ENCODE data around the gene NUP42.

DNA sequence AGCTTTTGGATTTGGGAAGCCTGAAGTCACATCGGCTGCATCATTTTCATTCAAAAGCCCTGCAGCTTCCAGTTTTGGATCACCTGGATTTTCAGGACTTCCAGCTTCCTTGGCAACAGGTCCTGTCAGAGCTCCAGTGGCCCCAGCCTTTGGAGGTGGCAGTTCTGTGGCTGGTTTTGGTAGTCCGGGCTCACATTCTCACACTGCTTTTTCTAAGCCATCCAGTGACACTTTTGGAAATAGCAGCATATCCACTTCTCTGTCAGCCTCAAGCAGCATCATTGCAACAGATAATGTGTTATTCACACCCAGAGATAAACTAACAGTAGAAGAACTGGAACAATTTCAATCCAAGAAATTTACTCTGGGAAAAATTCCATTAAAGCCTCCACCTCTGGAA lies 18.5 kb downstream of the NUP42 start:
- TF ChIP-seq CTCF (IDR thresholded peaks at IDR 0.05; ENCODE audit: extremely low read depth in 1 of 2, insufficient read depth in 1 of 2, low read depth in 1 of 2, low read length in 2 of 2) (no peak), POLR2A (IDR thresholded peaks at IDR 0.05; ENCODE audit: low read depth, low read length) (no peak), EZH2 (IDR thresholded peaks at IDR 0.05; ENCODE audit: borderline replicate concordance, low read depth, low read length, severe bottlenecking) (no peak), POLR2AphosphoS5 (IDR thresholded peaks at IDR 0.05; ENCODE audit: insufficient read depth, low read depth, low read length) (no peak), MYC (IDR thresholded peaks at IDR 0.05; ENCODE audit: low read depth, low read length) (no peak), GATA2 (IDR thresholded peaks at IDR 0.05; ENCODE audit: insufficient read depth, insufficient read length, low read depth, low read length) (no peak), FOS (IDR thresholded peaks at IDR 0.05; ENCODE audit: borderline replicate concordance, insufficient read depth, low read length) (no peak), JUN (IDR thresholded peaks at IDR 0.05; ENCODE audit: borderline replicate concordance, insufficient read depth, insufficient read length, low read depth) (no peak)
- TF ChIP-seq, protein P1, sequence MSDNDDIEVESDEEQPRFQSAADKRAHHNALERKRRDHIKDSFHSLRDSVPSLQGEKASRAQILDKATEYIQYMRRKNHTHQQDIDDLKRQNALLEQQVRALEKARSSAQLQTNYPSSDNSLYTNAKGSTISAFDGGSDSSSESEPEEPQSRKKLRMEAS (IDR thresholded peaks at IDR 0.05; ENCODE audit: insufficient read depth, insufficient read length), result no peak

Data from endothelial cell of umbilical vein (primary cell).